GM21447 (cell line): ENCODE measurements around the gene CRIP1.

Experiments
- ATAC-seq: cut with Tn5 transposase; IDR thresholded peaks from one replicate; pipeline ENCODE4 v1.9.1; 2021; ENCODE audit not compliant: unreplicated experiment

CRIP1 gene

GRCh38 chr14:105450864-105451720, 35.6 kb upstream of the CRIP1 start:
- ATAC-seq: no peak

- ATAC-seq: no peak
Measured at GRCh38 chr14:105452963-105453362, 33.7 kb upstream of the CRIP1 start.

- ATAC-seq: no peak
Measured at GRCh38 chr14:105453847-105454246, 32.8 kb upstream of the CRIP1 start.

- no peak for ATAC-seq
Measured at GRCh38 chr14:105455086-105455640, 31.5 kb upstream of the CRIP1 start.

- no peak for ATAC-seq
Measured at GRCh38 chr14:105455766-105456660, 30.7 kb upstream of the CRIP1 start.

GRCh38 chr14:105456736-105457617, 29.7 kb upstream of the CRIP1 start:
- ATAC-seq: no peak

- no peak for ATAC-seq
Measured at GRCh38 chr14:105458010-105458409, 28.7 kb upstream of the CRIP1 start.

- ATAC-seq: no peak
Measured at GRCh38 chr14:105458571-105458970, 28.1 kb upstream of the CRIP1 start.

GRCh38 chr14:105460116-105460515, 26.6 kb upstream of the CRIP1 start:
- ATAC-seq: no peak

GRCh38 chr14:105460616-105461015, 26.1 kb upstream of the CRIP1 start:
- ATAC-seq: no peak

GRCh38 chr14:105461903-105462302, 24.8 kb upstream of the CRIP1 start:
- ATAC-seq: no peak

GRCh38 chr14:105464501-105464900, 22.2 kb upstream of the CRIP1 start:
- ATAC-seq: no peak

GRCh38 chr14:105465209-105466031, 21.3 kb upstream of the CRIP1 start:
- no peak for ATAC-seq

- no peak for ATAC-seq
Measured at GRCh38 chr14:105466531-105467248, 20.0 kb upstream of the CRIP1 start.

- no peak for ATAC-seq
Measured at GRCh38 chr14:105467249-105467941, 19.3 kb upstream of the CRIP1 start.

- ATAC-seq: no peak
Measured at GRCh38 chr14:105467942-105468471, 18.7 kb upstream of the CRIP1 start.

- no peak for ATAC-seq
Measured at GRCh38 chr14:105468621-105469241, 18.0 kb upstream of the CRIP1 start.
